ENCODE measurements around the gene GPNMB.

- no peak for TF ChIP-seq MAX (IDR thresholded peaks at IDR 0.05)
- TF ChIP-seq REST (IDR thresholded peaks at IDR 0.05), result no peak
- TF ChIP-seq CTCF (IDR thresholded peaks at IDR 0.05; ENCODE audit: low read depth, low read length, missing input control), result no peak
- TF ChIP-seq RAD21 (IDR thresholded peaks at IDR 0.05), result no peak
- no peak for TF ChIP-seq YY1 (IDR thresholded peaks at IDR 0.05)
Measured at GRCh38 chr7:23264916-23265458, 18.4 kb downstream of the GPNMB start.

All from liver (tissue), 3 donors.